SK-N-SH treated with all-trans-retinoic acid at 6 μM for 48 hours (cell line): ENCODE data around the gene AMTN.
A peak's percentile ranks its signal among the peaks of the same experiment; 100 is the strongest.

ENCODE experiments used
- ATAC-seq: fragments of 200-7000 bp; cut with Tn5 transposase; 3 replicates; pipeline ENCODE4 v1.9.1; 2020; ENCODE audit warnings: mild to moderate bottlenecking, moderate library complexity
- ARNTL ChIP-seq: fragments of 450-650 bp; formaldehyde crosslinking; IDR thresholded peaks from 2 replicates; pipeline ENCODE4 v1.5.0; 2020; ENCODE audit warnings: low read depth, mild to moderate bottlenecking, moderate library complexity, borderline replicate concordance
- BACH2 ChIP-seq: fragments of 250-450 bp; sonication (Bioruptor Pico); IDR thresholded peaks from 2 replicates; pipeline ENCODE4 v1.9.0; 2021; ENCODE audit warnings: mild to moderate bottlenecking, borderline replicate concordance
- CREB5 ChIP-seq: fragments of 250-450 bp; sonication (Bioruptor Pico); IDR thresholded peaks from 2 replicates; pipeline ENCODE4 v1.5.1; 2020; ENCODE audit warnings: low read depth, mild to moderate bottlenecking, moderate library complexity
- CSDC2 ChIP-seq: fragments of 250-450 bp; sonication (Bioruptor Pico); IDR thresholded peaks from 2 replicates; pipeline ENCODE4 v1.5.0; 2020; ENCODE audit warnings: mild to moderate bottlenecking, moderate library complexity
- CSRNP3 ChIP-seq: fragments of 250-450 bp; sonication (Bioruptor Pico); IDR thresholded peaks from 2 replicates; pipeline ENCODE4 v1.5.1; 2021; ENCODE audit warnings: mild to moderate bottlenecking, moderate library complexity
- GLIS3 ChIP-seq: fragments of 250-450 bp; sonication (Bioruptor Pico); IDR thresholded peaks from 2 replicates; pipeline ENCODE4 v1.5.0; 2020; ENCODE audit warnings: mild to moderate bottlenecking, moderate library complexity
- ISL1 ChIP-seq: fragments of 250-450 bp; sonication (Bioruptor Pico); IDR thresholded peaks from 2 replicates; pipeline ENCODE4 v2.1.2; 2022; ENCODE audit warnings: mild to moderate bottlenecking, moderate library complexity
- OSR1 ChIP-seq: fragments of 250-450 bp; sonication (Bioruptor Pico); IDR thresholded peaks from 2 replicates; pipeline ENCODE4 v1.8.0; 2022; ENCODE audit warnings: moderate library complexity, mild to moderate bottlenecking, inconsistent platforms
- PATZ1 ChIP-seq: fragments of 250-450 bp; sonication (Bioruptor Pico); IDR thresholded peaks from 2 replicates; pipeline ENCODE4 v1.8.0; 2020; ENCODE audit warnings: mild to moderate bottlenecking, moderate library complexity, borderline replicate concordance
- PPARA ChIP-seq: fragments of 250-450 bp; sonication (Bioruptor Pico); IDR thresholded peaks from 2 replicates; pipeline ENCODE4 v1.5.0; 2020; ENCODE audit warnings: mild to moderate bottlenecking, borderline replicate concordance
- SNAI2 ChIP-seq: fragments of 250-450 bp; sonication (Bioruptor Pico); IDR thresholded peaks from 2 replicates; pipeline ENCODE4 v1.5.0; 2020; ENCODE audit warnings: mild to moderate bottlenecking, moderate library complexity
- TOX ChIP-seq: fragments of 250-450 bp; sonication (Bioruptor Pico); IDR thresholded peaks from 2 replicates; pipeline ENCODE4 v1.8.0; 2021; ENCODE audit warnings: mild to moderate bottlenecking, moderate library complexity, borderline replicate concordance
- TSHZ2 ChIP-seq: fragments of 250-450 bp; sonication (Bioruptor Pico); IDR thresholded peaks from 2 replicates; pipeline ENCODE4 v1.5.0; 2020; ENCODE audit warnings: mild to moderate bottlenecking, moderate library complexity
- ZFP3 ChIP-seq: fragments of 250-450 bp; sonication (Bioruptor Pico); IDR thresholded peaks from 2 replicates; pipeline ENCODE4 v1.5.0; 2020; ENCODE audit warnings: mild to moderate bottlenecking, moderate library complexity
- ZFP30 ChIP-seq: fragments of 450-650 bp; formaldehyde crosslinking; IDR thresholded peaks from 2 replicates; pipeline ENCODE4 v1.5.0; 2022; ENCODE audit warnings: mild to moderate bottlenecking, moderate library complexity
- TF ChIP-seq, protein P1 (sequence below): fragments of 250-450 bp; sonication (Bioruptor Pico); IDR thresholded peaks from 2 replicates; pipeline ENCODE4 v1.8.0; 2021; ENCODE audit warnings: low read depth, mild to moderate bottlenecking, moderate library complexity, borderline replicate concordance

AMTN gene

DNA sequence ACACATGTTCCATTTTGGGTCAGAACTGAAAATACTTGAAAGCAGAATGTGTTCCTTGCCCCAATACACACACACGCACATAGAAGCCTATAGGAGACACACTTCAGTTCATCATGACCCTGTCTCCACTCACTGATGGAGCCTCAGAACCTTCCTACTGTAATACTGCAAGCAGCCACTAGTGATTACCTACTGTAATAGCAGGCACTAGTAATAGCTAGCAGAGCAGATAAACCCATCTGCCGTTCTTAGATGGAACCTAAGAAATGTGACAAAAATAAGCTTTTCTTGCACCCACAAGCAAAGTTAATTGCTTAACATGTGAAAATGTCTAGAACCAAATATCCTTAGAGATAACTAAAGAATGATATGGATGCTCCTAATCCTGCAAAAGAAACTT is 13.6 kb downstream of the AMTN start:
- ATAC-seq, result peak; percentile 80
- TF ChIP-seq ZFP3 (CRISPR knock-in tag) (no peak), BACH2 (CRISPR knock-in tag) (no peak), SNAI2 (CRISPR knock-in tag) (no peak), CSRNP3 (CRISPR knock-in tag) (no peak), ZFP30 (CRISPR knock-in tag) (no peak), CSDC2 (CRISPR knock-in tag) (no peak), TOX (CRISPR knock-in tag) (no peak), CREB5 (no peak)
- TF ChIP-seq, protein P1, sequence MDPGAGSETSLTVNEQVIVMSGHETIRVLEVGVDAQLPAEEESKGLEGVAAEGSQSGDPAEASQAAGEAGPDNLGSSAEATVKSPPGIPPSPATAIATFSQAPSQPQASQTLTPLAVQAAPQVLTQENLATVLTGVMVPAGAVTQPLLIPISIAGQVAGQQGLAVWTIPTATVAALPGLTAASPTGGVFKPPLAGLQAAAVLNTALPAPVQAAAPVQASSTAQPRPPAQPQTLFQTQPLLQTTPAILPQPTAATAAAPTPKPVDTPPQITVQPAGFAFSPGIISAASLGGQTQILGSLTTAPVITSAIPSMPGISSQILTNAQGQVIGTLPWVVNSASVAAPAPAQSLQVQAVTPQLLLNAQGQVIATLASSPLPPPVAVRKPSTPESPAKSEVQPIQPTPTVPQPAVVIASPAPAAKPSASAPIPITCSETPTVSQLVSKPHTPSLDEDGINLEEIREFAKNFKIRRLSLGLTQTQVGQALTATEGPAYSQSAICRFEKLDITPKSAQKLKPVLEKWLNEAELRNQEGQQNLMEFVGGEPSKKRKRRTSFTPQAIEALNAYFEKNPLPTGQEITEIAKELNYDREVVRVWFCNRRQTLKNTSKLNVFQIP (CRISPR knock-in tag), result no peak
- TF ChIP-seq, all 23 proteins: peak for 0

GRCh38 chr4:70533211-70533610 is 14.8 kb downstream of the AMTN start:
- no peak for ATAC-seq

More at GRCh38 chr4:70533211-70533610, 14.8 kb downstream of the AMTN start:
- no peak for TF ChIP-seq CREB5
- no peak for TF ChIP-seq ISL1 (CRISPR knock-in tag)
- no peak for TF ChIP-seq OSR1 (CRISPR knock-in tag)
- TF ChIP-seq TSHZ2 (CRISPR knock-in tag), result no peak
- TF ChIP-seq GLIS3 (CRISPR knock-in tag), result no peak
- no peak for TF ChIP-seq ARNTL (CRISPR knock-in tag)
- no peak for TF ChIP-seq CSRNP3 (CRISPR knock-in tag)
- no peak for TF ChIP-seq PATZ1 (CRISPR knock-in tag)
- no peak for TF ChIP-seq PPARA (CRISPR knock-in tag)
- TF ChIP-seq, protein P1 (CRISPR knock-in tag), result no peak
- TF ChIP-seq, all 23 proteins: peak for 0
